GM12873 (cell line): Measurements from ENCODE around the gene PALM.

Experiments used
- CTCF ChIP-seq: IDR thresholded peaks from 2 replicates; pipeline ENCODE4 v1.5.1; 2012; ENCODE audit warnings: low read depth, mild to moderate bottlenecking, moderate library complexity, low read length, control low read depth; ENCODE audit not compliant: insufficient read depth; ENCODE audit errors: missing control alignments

Gene PALM

GRCh38 chr19:723247-723646 is 14.5 kb downstream of the PALM start:
- no peak for TF ChIP-seq CTCF

- no peak for TF ChIP-seq CTCF
These were observed 15.0 kb downstream of the PALM start for GRCh38 chr19:723714-724113.

GRCh38 chr19:725461-726089 is 16.8 kb downstream of the PALM start:
- no peak for TF ChIP-seq CTCF

- no peak for TF ChIP-seq CTCF
These were observed 18.5 kb downstream of the PALM start for GRCh38 chr19:726993-727956.

- no peak for TF ChIP-seq CTCF
These were observed 19.3 kb downstream of the PALM start for GRCh38 chr19:728011-728410.

GRCh38 chr19:729965-730668 is 21.4 kb downstream of the PALM start:
- TF ChIP-seq CTCF, result no peak

GRCh38 chr19:731000-731399 is 22.3 kb downstream of the PALM start:
- no peak for TF ChIP-seq CTCF
